ENCODE results near the gene CC2D1A.
"Not testable (repeated sequence)": the region's sequence is repeated elsewhere in the genome, so short reads cannot be mapped to it uniquely, and the experiment has no call there.

CC2D1A gene

GRCh38 chr19:13965377-13965896 is 59.4 kb downstream of the CC2D1A start:
- no peak for DNase-seq

- no peak for DNase-seq
Observed at GRCh38 chr19:13965926-13966683, 60.1 kb downstream of the CC2D1A start.

GRCh38 chr19:13966684-13967128 is 60.7 kb downstream of the CC2D1A start:
- DNase-seq, result no peak

DNA sequence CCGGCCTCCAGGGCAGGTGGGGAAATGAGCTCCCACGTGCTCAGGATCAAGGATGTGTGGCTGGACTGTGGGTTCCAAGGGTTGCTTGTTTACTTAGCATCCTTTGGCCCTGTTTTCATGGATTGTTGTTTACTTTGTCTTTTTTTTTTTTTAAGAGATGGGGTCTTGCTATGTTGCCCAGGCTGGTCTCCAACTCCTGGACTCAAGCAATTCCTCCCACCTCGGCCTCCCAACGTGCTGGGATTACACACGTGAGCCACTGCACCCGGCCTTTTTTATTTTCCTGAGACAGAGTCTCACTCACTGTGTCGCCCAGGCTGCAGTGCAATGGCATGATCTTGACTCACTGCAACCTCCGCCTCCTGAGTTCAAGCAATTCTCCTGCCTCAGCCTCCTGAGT is 61.2 kb downstream of the CC2D1A start:
- DNase-seq, result not testable (repeated sequence)

GRCh38 chr19:13968383-13968935 is 62.5 kb downstream of the CC2D1A start:
- DNase-seq, result no peak

DNA sequence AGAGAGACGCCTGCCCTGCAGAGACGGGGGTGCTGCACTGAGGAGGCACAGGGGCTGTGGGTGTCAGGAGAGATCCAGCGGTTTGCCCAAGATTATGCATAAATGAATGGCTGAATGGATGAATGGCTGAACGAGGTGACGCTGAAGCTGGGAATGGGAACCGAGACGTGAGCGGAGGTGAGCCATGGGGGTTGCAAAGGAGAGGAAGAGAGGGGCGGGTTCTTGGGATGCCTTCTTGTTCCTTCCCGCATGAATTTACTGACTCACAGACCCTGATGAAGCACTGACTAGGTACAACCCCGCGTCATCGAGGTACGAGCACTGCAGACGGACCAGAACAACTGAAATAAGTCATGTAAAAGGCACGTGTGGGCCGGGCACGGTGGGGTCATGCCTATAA is 63.0 kb downstream of the CC2D1A start:
- no peak for DNase-seq

DNA sequence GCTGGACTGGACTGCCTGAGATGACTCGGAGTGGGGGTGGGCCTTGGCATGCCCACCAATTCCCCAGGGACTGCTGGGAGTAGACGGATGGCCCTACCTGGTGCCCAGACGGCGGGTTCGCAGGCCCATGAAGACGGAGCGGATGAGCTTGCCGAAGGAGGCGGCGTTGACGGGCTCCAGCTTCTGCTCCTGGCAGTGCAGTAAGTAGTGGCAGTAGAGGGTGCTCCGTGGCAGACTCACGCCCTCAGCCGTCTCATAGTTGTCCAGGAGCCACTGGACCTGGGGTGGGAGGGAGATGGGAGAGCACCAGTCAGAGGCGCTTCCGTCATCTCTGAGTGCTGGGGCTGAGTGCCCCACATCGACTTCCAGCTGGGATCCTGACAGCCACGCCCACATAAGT is 63.9 kb downstream of the CC2D1A start:
- DNase-seq, result no peak

DNA sequence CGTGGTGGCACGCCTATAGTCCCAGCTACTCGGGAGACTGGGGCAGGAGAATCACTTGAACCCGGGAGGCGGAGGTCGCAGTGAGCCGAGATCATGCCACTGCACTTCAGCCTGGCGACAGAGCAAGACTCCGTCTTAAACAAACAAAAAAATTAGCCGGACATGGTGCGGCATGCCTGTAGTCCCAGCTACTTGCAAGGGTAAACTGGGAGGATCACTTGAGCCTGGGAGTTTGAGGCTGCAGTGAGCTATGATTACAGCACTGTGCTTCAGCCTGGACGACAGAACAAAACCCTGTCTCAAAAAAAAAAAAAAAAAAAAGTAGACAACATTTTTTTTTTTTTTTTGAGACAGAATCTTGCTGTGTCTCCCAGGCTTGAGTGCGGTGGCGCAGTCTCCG is 65.9 kb downstream of the CC2D1A start:
- DNase-seq, result not testable (repeated sequence)

- no peak for DNase-seq
Observed at GRCh38 chr19:13972368-13973155, 66.6 kb downstream of the CC2D1A start.

GRCh38 chr19:13973479-13973878 is 67.5 kb downstream of the CC2D1A start:
- DNase-seq, result not testable (repeated sequence)

- peak; percentile 31 for DNase-seq
Observed at GRCh38 chr19:13974073-13974472, 68.1 kb downstream of the CC2D1A start.

DNA sequence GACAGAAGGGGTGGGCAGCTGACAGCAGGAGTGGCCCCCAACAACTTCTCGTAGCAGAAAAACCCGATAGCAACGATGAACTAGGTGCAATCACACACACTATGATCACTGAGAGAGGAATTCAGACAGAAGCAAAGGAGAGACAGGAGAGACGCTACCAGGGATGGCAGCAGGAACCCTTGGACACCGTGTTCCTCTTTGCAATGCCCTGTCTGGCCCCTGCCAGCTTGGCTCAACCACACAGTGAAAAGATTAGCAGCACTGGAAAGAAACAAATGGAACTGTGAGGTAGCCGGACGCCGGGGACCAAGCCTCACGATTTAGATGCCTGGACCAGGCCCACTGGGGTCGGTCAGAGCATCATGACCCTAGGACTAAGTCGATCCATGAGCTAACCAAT is 69.9 kb downstream of the CC2D1A start:
- DNase-seq, result no peak

DNA sequence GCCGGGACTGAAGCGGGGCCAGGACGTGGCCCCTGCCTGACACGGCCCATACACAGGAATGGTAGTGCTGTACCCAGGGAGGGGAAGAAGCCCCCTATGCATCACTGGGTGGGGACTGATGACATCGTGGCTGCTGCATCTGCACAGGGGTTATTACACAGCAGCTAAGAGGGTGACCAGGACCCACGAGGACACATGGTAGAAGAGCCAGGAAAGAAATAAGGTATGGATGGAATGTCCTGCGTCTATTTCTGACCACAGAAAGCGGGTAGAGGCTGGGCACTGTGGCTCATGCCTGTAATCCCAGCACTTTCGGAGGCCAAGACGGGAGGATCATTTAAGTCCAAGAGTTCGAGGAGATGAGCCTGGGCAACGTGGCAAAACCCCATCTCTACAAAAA is 70.4 kb downstream of the CC2D1A start:
- DNase-seq, result no peak

GRCh38 chr19:13977803-13978202 is 71.8 kb downstream of the CC2D1A start:
- no peak for DNase-seq

DNA sequence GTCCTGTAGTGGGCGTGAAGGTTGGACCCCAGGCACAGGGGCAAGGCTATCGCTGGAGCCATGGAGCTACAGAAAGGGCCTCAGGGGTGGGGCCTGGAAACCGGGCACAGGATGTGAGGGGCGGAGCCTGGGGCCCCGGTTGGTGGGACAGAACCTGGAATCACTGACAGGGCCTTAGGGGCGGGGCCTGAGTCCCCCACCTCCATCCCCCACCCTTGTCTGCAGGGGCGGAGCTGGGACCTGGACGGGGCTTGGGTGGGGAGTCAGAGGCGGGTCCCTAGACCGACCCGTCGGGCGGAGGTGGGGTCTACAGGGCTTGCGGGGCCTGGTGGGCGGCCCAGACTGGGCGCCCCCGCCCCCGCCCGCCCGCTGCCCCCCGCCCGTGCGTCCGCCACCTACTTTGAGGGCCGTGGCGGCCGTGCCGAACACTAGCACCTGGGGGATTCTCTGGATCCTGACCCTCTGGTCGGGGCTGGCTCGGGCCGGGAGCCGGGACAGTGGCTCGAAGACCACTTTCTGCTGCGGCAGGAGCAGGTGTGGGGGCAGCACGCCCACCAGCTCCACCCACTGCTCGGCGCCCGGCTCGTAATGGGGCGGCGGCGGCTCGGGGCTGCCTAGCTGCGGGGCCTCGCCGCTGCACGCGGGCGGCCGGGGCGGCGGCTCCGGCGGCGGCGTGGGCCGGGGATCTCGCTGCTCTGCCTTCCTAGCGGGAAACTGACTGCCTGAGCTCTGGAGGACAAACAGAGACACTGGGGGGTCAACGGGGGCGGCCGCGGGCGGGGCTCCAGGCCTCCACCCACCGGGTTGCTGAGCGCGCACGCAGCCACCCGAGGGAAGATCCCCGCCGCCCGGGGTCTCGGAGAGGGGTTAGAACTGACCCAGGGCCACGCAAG is 72.6 kb downstream of the CC2D1A start:
- DNase-seq, result peak; percentile 50

GRCh38 chr19:13979244-13979615 is 73.2 kb downstream of the CC2D1A start:
- no peak for DNase-seq

DNA sequence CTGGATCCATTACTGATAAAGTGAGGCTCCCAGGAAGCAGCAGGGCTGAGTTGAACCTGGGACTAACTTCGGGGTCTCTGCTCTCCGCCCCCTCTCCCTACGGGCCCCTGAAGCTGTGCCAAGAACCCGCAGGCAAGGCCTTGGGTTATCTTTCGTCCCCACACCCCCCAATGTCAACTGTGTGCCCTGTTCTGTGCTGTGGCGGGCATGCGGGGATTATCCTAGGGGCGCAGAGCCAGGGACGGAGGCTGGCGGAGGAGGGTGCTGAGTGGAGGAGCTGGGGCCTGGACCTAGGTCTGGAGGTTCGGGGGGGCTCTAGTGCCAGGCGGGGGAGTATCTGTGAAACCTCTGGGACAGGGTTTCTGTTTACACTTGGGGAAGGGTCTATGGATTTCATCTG is 73.7 kb downstream of the CC2D1A start:
- DNase-seq, result no peak

- no peak for DNase-seq
Observed at GRCh38 chr19:13980340-13980739, 74.3 kb downstream of the CC2D1A start.

Data from CD4-positive, alpha-beta T cell treated with Interferon gamma for 1 hour (primary cell).